HG02870 (cell line): Measurements from ENCODE around the gene TMEM164.
"Not testable (repeated sequence)": the region's sequence is repeated elsewhere in the genome, so short reads cannot be mapped to it uniquely, and the experiment has no call there.

Source experiments
- ATAC-seq: cut with Tn5 transposase; IDR thresholded peaks from one replicate; pipeline ENCODE4 v1.9.1; 2021; ENCODE audit warnings: mild to moderate bottlenecking, moderate library complexity; ENCODE audit not compliant: unreplicated experiment

The TMEM164 gene

DNA sequence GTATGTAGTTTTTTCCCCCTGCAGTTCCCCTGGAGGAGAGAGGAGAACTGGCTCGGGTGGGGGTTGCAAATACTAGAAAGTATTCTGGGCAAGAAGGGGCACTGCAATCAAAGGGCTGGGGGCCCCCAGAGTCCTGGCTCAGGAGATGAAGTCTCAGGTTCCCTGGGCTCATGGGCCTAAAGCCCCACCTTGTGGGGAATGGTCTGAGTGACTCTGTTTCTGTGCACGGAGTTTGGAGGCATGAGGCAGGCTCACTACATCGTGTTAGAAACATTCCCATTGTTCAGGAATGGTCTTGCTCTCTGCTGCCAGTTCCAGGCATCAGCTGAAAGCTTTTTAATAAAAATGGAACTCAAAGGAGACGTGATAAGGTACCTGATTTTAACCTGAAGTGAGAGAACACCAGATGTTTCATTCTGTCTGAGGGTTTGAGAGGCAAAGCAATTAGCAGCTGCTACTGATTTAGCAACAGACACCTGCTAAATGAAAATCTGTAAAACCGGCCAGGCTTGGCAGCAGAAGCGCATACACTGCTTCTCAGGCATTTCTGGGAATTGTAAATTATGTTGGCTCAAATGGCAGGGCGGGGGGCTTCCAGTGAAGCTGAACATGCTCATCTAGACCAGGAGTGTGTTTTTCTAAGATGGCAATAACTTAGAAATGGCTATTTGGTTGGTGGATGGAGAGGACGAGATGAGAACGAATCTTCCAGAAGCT lies 122.7 kb downstream of the TMEM164 start:
- no peak for ATAC-seq

DNA sequence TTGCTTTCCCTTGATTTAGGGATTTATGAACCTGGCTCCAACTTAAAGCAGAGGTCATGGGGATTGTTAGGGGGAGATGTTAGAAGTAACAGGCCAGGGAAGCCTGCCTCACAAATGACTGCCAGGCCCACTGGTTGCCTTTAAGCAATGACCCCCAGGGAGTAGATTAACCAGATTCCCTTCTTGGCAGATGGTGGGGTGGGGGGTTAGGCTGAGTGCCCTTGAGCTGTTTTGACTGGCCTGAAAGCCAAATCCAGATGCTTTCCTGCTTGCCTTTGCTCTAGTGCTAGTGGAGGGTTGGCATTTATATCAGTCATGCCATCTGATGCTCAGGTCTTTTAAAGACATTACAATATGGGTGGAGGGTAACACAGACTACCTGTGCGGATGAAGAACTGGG lies 128.1 kb downstream of the TMEM164 start:
- no peak for ATAC-seq

DNA sequence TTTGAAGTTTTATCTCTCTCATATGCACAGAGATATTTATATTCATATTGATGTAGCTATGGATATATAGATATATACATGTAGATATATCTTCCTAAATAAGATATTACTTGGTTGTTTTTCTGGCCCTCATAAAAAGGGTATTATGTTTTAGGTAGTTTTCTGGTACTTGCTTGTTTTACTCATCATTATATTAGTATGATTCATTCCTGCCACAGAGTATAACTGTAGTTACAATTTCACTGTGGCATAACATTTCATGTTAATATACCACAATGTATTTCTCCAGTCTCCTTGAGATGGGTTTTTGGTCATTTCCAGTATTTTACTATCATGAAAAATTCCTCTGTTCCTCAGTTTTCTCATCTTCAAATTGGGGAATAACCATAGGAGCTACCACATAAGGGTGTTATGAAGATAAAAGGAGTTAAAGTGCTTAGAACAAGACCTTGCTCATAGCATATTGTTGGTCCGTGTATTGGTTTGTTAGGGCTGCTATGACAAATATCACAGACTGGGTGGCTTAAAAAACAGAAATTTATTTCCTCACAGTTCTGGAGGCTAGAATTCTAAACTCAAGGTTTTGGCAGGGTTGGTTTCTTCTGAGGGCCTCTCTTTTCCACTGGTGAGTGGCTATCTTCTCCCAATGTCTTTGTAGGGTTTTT lies 129.7 kb downstream of the TMEM164 start:
- peak; percentile 67 for ATAC-seq

DNA sequence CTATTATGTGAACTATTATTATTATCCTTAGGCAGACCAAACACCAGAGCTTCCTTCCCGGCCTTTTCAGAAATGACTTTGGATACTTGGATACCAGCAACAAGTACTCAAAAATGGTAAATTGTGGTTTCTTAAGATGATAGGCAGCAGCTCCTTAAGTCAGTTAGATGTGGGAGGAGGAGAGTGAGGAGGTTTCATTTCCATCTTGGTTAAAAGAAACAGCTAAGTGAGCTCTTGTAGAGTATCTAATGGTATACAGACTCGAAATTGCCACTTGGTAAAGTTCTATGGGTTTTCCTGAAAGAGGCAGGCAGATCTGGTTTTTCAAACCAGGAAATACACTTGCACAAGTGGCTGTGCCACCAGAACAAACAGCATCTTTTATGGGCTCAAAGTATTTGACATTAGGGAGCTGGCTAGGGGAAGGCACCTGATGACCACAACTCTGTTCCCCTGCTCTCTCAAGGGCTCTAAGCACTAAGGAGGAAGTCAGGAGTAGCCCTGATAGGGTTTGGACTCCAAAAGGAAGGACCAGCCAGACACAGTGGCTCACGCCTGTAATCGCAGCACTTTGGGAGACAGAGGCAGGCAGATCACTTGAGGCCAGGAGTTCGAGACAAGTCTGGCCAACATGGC lies 130.9 kb downstream of the TMEM164 start:
- ATAC-seq: peak; percentile 65

DNA sequence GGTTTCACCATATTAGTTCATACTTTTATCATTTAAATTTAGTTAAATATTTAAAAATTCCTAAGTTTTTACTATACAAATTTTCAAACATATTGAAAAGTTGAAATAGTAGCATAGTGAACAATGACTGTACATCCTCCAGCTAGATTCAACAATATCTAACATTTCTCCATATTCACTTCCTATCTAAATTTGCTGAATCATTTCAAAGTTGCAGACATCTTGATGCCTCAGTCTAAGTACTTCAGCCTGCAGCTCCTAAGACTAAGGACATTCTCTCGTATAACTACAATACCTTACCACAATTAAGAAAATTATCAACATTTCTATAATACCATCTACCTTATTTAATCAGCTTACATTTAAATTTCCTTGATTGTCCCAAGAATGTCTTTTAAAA lies 132.7 kb downstream of the TMEM164 start:
- no peak for ATAC-seq

DNA sequence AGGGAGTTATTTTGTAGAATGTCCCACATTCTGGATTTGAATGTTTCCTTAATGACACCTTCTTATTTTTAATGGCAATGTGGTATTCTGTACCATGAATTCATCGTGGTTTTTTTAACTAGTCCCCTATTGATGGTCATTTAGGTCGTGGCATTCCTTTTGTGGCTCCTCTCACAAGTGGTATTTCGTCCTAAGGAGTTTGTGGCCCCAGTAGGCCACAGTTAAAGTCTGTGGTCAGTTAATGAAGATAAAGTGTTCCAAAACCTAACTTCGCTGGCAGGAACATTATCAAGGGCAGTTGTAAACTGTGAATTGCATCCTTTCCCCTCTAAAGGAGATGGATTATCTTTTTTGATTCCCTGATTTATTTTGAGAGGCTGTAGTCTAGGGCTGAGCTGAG lies 133.2 kb downstream of the TMEM164 start:
- ATAC-seq: no peak

DNA sequence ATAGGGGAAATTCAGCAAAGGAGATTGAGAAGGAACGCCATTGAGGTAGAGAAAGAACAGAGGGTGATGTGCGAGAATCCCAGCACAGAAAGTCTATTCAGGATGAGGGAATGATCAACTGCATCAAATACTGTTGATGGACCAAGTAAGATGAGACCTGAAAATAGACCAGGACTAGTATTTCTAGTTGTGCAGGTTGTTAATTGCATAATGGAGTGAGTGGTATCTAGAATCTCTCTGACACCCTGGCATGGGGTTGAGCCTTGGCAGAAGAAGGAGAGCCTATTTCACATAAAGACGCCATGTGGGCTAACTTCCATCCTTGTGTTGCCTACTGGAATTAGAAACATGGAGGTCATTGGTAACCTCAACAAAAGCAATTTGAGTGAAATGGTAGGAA lies 135.6 kb downstream of the TMEM164 start:
- ATAC-seq: no peak

DNA sequence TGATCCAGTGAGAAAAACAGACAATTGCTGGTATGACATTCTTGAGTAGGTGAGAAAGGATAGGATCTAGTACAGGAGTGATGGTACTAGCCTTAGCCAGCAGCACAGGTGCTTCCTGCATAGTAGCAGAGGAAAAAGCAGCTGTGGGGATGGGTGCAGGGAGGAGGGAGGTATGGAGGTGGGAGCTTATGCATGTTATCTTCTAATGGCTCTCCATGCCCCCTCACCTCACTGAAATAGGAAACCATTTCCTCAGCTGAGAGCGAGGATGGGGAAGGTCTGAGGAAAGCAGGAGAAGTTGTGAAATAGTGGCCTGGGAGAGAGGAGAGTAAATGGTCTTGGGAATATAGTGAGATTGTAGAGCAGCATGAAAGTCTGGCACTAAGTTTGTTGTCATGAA lies 136.3 kb downstream of the TMEM164 start:
- ATAC-seq: no peak

DNA sequence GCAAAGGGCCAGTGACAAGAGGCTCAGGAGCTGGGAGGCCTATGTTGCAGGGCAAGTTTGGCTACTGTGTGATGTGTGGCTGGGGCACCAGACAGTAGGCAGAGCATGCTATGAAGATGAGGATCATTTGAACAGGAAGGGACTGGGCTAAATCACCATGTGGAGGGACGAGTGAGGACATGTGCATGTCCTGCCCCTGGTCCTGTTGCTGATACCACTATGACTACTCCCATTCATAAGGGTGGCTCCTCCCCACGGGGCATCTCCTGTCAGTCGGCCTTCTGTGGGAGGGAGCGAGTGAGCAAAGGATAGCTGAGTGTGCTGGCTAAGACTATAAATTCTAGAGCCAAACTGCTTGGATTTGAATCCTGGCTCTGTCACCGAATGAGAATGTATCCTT lies 139.2 kb downstream of the TMEM164 start:
- ATAC-seq: no peak

DNA sequence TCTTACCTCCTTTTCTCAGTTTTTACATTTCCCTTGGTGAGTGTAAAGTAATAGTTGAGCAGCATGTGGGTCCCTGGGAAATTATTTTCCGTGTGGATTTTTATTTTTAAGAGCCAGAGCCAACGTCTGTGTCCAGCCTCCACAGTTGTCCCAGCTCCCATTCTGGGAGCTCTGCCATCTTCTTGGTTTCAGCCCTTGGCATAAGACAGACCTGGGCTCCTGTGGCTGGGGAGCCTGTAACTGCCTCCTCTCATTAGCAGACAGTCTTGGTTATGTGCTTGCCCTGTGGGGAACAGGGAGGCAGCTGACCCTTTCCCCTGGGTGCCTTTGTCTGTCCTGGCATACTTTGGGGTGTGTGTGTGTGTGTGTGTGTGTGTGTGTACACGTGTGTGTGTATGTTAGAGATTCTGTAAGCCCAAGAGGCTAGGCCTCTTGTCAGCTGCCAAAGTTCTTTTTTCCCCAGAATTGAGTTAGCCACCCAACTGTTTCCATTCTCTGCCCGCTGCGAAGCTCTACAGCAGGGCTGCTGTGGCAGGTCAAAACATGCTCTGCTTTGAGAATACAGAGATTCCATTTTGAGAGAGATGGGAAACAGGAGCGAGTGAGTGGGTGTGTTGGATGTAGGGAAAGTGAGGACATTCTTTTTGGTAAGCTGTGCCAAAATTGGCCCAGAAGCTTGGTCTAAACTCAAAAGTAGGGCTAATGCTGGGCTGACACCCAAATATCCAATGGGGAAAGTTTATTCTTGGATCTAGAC lies 140.7 kb downstream of the TMEM164 start:
- ATAC-seq: no peak

DNA sequence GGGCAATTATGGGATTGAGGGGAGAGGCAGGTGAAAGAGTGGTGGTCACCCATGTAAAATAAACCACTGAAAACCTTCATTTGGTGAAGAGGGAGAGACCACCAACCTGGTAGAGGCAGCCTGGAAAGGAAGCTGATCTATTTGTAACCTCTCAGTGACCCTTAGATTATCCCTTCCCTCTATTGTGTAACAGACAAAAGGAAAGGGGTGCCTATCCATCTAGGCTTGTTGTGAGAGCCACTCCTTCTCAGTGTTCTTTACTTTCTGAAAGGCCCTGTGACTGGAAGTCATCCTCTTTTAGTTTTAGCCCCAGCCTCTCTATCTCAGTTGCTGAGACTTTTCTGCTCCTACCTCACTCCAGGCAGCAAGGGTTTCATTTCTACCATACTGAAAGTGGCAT lies 142.4 kb downstream of the TMEM164 start:
- ATAC-seq: no peak

DNA sequence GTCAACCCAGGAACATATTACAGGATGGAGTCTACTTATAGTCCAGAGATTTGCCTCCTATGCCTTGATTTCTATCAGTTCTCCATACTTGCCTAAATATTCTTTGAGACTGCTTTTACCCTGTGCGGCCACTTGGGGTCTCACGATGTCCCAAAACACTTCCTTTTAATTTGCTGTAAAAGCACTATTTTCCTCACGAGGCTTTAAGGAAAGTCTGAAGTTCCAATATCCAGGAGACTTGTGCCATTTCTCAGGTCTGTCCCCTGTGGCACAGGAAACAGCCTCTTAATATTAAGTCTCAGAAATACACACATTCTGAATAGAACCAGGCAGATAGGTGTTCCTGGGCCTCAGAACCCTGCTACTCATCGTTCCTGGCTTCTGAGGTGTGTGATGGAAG lies 142.9 kb downstream of the TMEM164 start:
- peak; percentile 52 for ATAC-seq

DNA sequence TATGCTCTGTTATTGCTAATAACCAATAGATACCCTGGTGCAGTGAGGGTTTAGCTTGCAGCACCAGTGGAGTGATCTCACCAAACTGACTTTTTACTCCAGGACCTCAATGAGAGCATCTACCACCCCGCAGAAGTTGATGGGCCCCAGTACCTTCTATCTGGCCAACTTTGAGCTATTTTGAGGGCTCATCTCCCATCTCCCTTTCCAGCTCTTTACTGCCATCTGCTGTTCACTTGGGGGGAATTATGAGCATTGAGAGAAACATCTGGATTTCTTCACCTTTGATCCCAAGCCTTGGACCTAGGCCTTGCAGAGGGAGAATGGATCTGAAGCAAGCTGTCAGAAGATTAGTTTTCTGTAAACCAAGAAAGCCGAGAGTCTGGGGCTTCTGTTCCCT lies 143.6 kb downstream of the TMEM164 start:
- ATAC-seq: peak; percentile 73

DNA sequence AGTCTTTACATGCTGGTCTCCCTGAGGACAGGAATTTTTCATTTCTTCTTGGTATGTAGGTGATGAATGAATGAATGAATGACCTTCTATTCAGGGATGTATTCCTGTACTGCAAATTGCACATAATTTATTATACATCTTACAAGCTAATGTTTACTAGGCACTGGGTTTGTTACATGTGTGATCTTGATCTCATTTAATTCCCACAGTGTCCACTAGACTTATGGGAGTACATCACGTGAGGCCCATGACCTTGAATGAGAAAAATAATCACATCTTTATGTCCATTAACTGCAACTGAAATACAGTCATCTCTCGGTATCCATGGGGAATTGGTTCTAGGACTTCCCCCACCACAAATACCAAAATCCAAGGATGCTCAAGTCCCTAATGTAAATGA lies 150.3 kb downstream of the TMEM164 start:
- no peak for ATAC-seq

DNA sequence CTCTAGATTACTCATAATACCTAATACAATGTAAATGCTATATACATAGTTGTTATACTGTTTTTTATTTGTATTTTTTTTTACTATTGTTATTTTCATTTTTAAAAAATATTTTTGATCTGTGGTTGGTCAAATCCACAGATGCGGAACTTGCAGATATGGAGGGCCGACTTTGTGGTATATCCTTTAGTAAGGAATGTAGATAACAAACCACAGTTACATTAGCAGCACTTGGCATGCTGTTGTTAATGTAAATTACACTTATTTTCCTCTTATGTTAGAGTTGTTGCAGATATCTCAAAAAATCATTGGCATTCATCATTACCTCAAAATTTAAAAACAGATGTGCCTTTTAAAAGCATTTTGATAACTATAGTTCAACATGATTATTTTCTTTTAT lies 151.0 kb downstream of the TMEM164 start:
- ATAC-seq: no peak

DNA sequence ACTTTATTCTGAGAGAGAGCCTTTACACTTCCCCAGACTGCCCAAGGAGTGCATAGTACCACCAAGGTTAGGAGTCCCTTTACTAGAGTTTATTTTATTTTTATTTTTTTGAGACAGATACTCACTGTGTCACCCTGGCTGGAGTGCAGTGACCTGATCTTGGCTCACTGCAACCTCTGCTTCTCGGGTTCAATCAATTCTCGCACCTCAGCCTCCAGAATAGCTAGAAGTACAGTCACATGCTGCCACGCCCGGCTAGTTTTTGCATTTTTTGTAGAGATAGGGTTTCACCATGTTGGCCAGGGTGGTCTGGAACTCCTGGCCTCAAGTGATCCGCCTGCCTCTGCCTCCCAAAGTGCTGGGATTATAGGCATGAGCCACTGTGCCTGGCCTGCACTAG lies 151.4 kb downstream of the TMEM164 start:
- not testable (repeated sequence) for ATAC-seq

DNA sequence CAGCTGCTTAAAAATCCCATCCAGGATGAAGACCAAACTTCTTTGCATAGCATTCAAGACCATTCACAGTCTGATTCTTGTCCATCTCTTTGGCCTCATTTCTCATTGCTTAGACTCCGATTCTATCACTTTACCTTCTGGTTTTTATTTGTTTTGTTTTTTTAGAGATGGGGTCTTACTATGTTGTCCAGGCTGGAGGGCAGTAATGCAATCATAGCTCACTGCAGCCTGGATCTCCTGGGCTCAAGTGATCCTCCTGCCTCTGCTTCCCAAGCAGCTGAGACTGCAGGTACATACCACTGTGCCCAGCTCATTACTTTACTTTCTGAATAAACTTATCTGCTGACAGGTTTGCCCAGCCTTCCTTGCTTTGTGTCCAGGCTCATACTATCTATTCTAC lies 152.8 kb downstream of the TMEM164 start:
- no peak for ATAC-seq

DNA sequence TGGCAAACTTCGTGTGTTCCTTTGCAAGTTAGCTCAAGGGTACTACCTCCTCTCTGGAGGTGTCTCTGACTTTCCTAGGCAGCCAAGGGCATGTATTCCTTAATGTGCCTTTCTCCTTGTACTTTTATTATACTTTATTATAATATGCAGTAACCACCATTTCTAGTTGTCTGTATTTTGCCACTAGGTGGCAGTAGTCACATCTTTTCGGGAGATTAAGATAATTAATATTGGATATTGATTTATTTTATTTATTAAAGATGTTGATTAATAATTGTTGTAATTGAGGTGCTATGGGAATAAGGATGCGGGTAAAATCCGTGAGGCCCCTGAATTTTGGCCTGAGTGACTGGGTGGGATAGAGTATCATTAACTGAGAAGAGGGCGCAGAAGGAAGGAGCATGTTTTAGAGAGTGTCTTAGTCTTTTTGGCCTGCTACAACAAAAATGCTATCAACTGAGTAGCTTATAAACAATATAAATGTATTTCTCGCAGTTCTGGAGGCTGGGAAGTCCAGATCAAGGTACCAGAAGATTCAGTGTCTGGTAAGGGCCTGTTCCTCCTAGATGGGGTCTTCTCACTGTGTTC lies 153.3 kb downstream of the TMEM164 start:
- no peak for ATAC-seq

DNA sequence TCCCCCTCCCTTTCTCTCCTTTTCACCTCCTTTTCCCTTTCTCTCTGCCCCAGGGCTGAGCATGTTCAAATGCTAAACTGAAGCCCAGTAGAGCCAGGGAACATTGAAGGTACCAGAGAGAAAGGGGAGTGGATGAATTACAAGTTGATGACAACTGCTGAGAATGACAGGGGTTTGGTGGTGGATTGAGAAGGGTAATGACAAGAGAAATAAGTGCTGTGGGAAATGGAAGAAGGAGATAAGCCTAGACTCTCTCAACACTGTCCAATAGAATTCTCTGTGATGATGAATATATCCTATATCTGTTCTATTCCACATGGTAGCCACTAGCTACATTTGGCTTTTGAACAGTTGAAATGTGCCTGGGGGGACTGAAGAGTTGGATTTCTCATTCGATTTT lies 154.5 kb downstream of the TMEM164 start:
- ATAC-seq: no peak

DNA sequence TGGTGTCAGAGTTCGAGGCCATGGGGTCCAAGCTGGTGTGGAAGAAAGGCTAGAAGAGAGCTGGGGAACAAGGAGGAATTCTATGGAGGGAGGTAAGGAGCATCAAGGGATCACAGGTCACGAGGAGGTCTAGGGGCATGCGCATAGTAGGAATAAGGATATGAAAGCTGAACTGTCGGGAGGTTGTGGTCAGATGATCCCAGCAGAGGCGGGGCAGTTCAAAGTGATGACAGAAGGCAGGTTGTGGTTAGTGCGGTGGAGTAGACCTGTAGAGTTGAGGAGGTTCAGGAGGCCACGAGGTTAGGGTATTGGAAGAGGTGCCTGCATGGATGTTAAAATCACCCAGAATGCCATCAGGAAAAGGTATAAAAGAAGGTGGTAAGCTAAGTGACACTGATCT lies 156.3 kb downstream of the TMEM164 start:
- ATAC-seq: peak; percentile 26

DNA sequence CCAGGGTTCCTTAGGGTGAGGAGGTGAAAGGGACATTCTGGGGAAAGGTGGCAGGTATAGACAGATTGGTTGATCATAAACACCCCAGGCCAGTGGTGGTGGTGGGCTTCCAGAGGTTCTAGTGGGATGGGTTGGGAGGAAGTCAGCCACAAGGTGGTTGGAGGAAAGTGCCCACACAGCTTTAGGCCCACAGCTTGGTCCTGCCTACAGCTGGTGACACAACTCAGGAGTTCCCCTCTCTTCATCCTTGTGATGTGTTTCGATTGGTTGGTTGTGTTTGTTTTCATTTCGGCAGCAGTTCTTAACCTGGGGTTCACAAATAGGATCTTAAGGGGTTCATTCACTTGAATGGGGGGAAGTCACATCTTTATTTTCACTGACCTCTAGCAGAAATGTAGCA lies 157.0 kb downstream of the TMEM164 start:
- peak; percentile 34 for ATAC-seq
